SW 1271 (cell line): ENCODE data around the gene SCUBE1.

Source experiments
- DNase-seq, 2 experiments: peaks; one replicate each; lab custom pipeline; 2025; lab: John Stamatoyannopoulos, UW

The SCUBE1 gene

GRCh38 chr22:43173976-43174720, 169.0 kb downstream of the SCUBE1 start:
- no peak for DNase-seq

DNA sequence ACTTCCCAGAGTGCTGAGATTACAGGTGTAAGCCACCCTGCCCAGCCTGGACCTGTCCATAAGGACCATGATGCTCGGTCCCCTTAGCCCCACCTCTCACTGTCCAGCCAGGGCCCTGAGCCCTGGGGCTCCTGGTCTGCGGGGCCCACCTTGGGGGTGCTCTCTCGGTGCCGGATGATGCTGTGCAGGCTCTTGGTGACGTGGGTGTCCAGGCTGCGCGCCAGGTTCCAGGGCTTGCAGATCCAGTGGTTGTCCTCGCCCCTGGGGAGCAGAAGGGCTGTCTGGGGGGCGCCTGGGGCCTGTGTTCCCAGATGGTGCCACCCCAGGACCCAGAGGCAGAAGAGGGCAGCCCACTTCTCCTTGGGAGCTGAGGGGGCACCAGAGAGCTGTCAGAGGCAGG, 169.6 kb downstream of the SCUBE1 start:
- no peak for DNase-seq

GRCh38 chr22:43172191-43172590, 171.0 kb downstream of the SCUBE1 start:
- DNase-seq: no peak

GRCh38 chr22:43171607-43172006, 171.6 kb downstream of the SCUBE1 start:
- no peak for DNase-seq

GRCh38 chr22:43171019-43171491, 172.1 kb downstream of the SCUBE1 start:
- DNase-seq: no peak

DNA sequence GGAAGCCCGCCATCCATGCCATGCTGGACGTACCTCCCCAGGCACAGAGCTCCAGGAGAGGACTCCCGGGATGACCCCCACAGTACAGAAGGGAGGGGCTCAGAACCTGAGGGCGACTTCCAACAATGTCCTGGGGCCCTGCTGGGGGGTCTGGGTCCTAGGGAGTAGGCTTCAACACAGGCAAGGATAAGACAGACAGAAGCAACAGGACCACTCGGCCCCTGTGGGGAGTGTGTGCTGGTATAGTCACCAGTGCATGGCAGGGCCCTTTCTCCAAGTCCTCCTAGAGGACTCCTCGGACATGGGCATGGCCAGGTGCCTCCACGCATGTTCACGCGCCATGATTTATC, 173.1 kb downstream of the SCUBE1 start:
- no peak for DNase-seq

GRCh38 chr22:43169310-43170130, 173.7 kb downstream of the SCUBE1 start:
- no peak for DNase-seq

GRCh38 chr22:43168471-43169309, 174.5 kb downstream of the SCUBE1 start:
- DNase-seq: no peak

DNA sequence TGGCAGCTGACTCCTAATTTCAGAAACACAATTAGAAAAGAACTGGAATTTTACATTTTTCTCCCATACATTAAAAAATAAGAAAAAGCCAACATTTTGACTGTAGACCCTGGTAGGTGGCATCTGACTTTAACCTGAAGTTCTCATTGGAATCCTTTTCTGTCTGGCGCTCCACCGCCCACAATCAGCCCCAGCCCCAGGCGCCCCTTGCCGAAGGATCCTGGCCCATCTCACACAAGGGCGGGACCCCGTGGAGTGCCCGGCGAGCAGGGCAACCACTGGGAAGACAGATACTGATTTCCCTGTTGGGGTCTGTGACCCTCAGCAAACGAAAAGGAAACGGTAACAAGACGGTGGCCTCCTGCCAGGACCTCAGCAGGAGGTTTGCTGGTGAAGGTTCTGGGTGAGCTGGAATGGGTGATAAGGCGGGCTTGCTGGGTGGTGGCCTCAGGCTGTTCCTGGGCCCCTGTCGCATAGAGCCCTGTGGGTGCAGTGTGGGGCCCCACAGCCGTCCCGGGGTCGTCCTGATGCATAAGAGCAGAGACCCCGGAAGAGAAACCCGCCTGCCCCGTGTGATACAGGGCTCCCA, 176.1 kb downstream of the SCUBE1 start:
- DNase-seq: no peak

- DNase-seq: no peak
These were observed 176.8 kb downstream of the SCUBE1 start for GRCh38 chr22:43166132-43166930.

GRCh38 chr22:43164636-43165035, 178.5 kb downstream of the SCUBE1 start:
- DNase-seq: no peak

DNA sequence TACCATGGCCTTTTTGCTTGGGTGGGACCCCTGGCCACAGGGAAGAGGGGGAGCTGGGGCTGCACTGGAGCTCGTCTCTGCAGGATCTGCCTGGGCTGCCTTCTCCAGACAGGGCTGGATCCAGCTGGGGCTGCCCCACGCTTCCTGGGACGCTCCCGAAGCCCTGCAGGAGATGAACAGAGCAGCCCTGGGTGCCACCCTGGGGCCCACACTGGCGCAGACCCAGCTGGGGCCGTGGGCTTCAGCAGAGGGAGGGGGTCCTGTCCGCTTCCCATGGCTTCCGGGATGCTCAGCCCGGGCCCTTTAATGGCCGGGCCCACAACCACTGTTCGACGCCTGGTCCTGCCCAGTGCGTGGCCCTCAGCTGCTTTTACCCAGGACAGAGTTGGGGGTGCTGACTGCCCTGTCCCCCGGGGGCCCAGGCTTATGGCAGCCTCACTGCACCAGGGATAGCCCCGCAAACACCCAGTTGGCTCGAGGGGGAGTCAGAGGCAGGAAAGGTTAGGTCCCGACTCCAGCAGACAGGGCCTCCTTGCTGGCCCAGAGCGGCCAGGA, 179.9 kb downstream of the SCUBE1 start:
- DNase-seq: no peak

DNA sequence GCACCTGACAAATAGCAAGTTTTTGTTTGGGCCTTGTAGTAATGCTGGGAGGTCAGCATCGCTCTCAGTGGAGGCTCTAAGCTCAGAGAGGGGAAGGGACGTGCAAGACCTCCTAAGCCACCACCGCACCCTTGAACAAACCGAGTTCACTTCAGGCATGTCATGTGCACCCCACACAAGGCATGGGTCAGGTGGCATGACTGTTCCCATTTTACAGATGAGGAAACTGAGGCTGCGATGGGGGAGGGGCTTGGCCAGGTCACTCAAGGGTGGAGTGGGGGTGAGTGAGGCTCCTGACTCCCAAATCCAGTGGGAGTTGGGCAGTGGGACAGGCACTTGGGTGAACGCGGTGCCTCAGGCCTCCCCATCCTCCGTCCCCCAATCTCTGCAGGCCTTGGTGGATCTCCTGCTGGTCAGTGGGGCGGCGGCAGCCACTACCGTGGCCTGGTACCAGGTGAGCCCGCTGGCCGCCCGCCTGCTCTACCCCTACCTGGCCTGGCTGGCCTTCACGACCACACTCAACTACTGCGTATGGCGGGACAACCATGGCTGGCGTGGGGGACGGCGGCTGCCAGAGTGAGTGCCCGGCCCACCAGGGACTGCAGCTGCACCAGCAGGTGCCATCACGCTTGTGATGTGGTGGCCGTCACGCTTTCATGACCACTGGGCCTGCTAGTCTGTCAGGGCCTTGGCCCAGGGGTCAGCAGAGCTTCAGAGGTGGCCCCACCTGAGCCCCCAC, 180.6 kb downstream of the SCUBE1 start:
- DNase-seq: no peak

GRCh38 chr22:43160497-43161126, 182.6 kb downstream of the SCUBE1 start:
- DNase-seq: no peak

GRCh38 chr22:43159484-43160178, 183.5 kb downstream of the SCUBE1 start:
- DNase-seq: no peak

DNA sequence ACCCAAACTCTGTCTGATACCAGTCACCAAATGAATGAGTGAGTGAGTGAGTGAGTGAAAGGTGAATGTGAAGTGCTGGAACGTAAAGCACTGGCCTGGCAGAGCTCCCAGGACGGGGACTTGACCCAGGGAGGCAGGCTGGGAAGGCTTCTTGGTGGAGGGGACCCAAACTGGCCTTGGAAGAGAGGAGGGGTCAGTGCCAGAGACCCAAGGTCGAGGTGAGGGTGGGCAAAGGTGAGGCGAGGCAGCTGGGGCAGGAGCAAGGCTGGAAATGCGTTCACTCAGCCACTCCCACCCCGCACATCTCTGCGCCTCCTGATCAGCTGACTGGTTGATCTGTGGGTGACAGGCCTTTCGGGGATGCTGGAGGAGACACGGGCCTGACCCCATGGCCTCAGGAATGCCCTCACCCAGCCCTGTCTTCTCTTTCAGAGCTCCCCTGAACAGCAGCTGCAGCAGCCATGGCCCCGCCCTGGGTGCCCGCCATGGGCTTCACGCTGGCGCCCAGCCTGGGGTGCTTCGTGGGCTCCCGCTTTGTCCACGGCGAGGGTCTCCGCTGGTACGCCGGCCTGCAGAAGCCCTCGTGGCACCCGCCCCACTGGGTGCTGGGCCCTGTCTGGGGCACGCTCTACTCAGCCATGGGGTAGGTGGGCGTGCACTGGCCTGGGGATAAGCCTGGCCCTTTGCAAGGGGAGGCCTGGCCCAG, 184.2 kb downstream of the SCUBE1 start:
- DNase-seq: no peak

DNA sequence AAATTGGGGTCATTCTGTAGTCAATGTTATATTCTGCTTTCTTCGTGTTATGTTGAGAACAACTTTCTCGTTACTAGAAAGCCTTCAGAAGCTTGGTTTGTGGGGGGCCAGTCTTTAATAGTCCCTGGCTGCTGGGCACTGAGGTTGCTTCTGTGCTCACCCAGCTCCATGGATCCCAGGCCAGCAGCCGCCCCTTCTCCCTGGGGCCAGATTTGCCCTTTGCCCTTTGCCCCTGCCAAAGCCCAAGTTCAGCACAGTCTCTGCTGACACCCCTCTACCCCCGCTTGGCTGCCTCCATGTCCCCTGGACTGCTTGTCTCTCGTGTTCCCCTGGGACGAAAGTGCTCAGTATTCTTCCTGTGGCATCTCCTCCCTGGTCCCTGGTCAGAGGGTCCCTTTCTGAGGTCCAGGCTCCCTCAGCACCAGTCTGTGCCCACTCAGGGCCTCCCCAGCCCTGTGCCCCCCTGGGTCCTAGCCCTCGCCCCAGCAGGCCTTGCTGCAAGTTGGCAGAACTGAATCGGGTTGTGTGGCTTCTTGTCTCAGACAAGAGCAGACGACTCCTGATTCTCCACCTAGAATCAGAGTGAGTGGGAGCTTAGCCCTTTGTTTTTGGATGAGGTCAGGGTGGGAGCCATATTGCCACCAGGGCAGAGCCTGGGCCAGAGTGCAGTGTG, 185.2 kb downstream of the SCUBE1 start:
- DNase-seq: no peak

DNA sequence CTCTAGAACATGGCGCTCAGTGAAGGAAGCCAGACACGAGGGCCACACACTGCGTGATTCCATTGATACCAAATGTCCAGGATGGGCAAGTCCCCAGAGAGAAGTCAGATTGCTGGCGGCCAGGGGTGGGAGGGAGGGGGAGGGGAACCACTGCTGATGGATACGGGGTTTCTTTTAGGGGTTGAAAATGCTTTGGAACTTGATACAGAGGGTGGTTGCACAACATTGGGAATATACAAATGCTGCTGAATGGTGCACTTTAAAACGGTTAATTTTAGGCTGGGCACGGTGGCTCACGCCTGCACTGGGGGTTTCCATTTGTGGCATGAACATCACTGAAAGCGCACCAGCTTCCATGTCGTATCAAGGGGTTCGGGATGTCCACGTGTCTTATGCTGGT, 186.8 kb downstream of the SCUBE1 start:
- no peak for DNase-seq
